Neuronal stem cell (in vitro differentiated cells): Measurements from ENCODE around the gene TUBB2B.

Experiments
- DNase-seq: peaks from one replicate; pipeline ENCODE4 v3.0.0-alpha.2; 2013; ENCODE audit warnings: low spot score
- H2AFZ ChIP-seq: one replicate; pipeline ENCODE4 v1.6.1; 2013; ENCODE audit warnings: mild to moderate bottlenecking, low read length, inconsistent platforms
- H2AK5ac ChIP-seq: 2 replicates; pipeline ENCODE4 v1.6.1; 2013; ENCODE audit warnings: low read depth, mild to moderate bottlenecking, inconsistent platforms, low read length, moderate library complexity, mixed read lengths
- H2BK120ac ChIP-seq: 2 replicates; pipeline ENCODE4 v1.6.1; 2013; ENCODE audit warnings: low read depth, mild to moderate bottlenecking, inconsistent platforms, low read length, moderate library complexity, mixed read lengths
- H2BK12ac ChIP-seq: one replicate; pipeline ENCODE4 v1.6.1; 2013; ENCODE audit warnings: low read length, inconsistent platforms
- H2BK15ac ChIP-seq: 2 replicates; pipeline ENCODE4 v1.6.1; 2013; ENCODE audit warnings: mild to moderate bottlenecking, low read length, inconsistent platforms, mixed read lengths
- H2BK5ac ChIP-seq: one replicate; pipeline ENCODE4 v1.6.1; 2013; ENCODE audit warnings: inconsistent platforms, mild to moderate bottlenecking, low read length, moderate library complexity
- H3K14ac ChIP-seq: one replicate; pipeline ENCODE4 v1.6.1; 2013; ENCODE audit warnings: low read length, inconsistent platforms
- H3K18ac ChIP-seq: 2 replicates; pipeline ENCODE4 v1.6.1; 2013; ENCODE audit warnings: low read length, inconsistent platforms
- H3K23ac ChIP-seq: 2 replicates; pipeline ENCODE4 v1.6.1; 2013; ENCODE audit warnings: low read depth, mild to moderate bottlenecking, mixed read lengths, low read length, inconsistent platforms; ENCODE audit not compliant: poor library complexity
- H3K27ac ChIP-seq: replicated peaks from 3 replicates; pipeline ENCODE4 v1.5.1; 2013; ENCODE audit warnings: low read length, inconsistent platforms
- H3K27me3 ChIP-seq, 3 experiments: 2 replicates each; pipeline ENCODE4 v1.6.1; 2013; ENCODE audit warnings: low read length in 3 of 3, mild to moderate bottlenecking in 2 of 3, inconsistent platforms in 1 of 3, low read depth in 1 of 3, mixed read lengths in 1 of 3, moderate library complexity in 1 of 3; ENCODE audit not compliant: control insufficient read depth in 3 of 3, insufficient read depth in 3 of 3
- H3K36me3 ChIP-seq, 2 donors: replicated peaks in 1 of 2; 2 replicates each; pipeline ENCODE4 v1.6.1; 2013; ENCODE audit warnings: low read length in 2 of 2; ENCODE audit not compliant: control insufficient read depth in 2 of 2, insufficient read depth in 2 of 2
- H3K4ac ChIP-seq: 2 replicates; pipeline ENCODE4 v1.6.1; 2013; ENCODE audit warnings: inconsistent platforms, mild to moderate bottlenecking, low read length, moderate library complexity
- H3K4me1 ChIP-seq, 2 donors: 1 replicate in 1 of 2; 2 replicates in 1 of 2; pipeline ENCODE4 v1.6.1; 2013; ENCODE audit warnings: low read length in 2 of 2, low read depth in 1 of 2; ENCODE audit not compliant: control insufficient read depth in 2 of 2, insufficient read depth in 1 of 2
- H3K4me2 ChIP-seq: one replicate; pipeline ENCODE4 v1.6.1; 2013; ENCODE audit warnings: mild to moderate bottlenecking, low read length, inconsistent platforms; ENCODE audit not compliant: insufficient read depth, poor library complexity, severe bottlenecking
- H3K4me3 ChIP-seq, 2 donors: 2 replicates each; pipeline ENCODE4 v1.5.1; 2013; ENCODE audit warnings: low read length in 2 of 2, mild to moderate bottlenecking in 2 of 2, inconsistent platforms in 1 of 2, moderate library complexity in 1 of 2
- H3K79me1 ChIP-seq: one replicate; pipeline ENCODE4 v1.6.1; 2013; ENCODE audit warnings: low read depth, mild to moderate bottlenecking, inconsistent platforms, low read length, moderate library complexity
- H3K9ac ChIP-seq: one replicate; pipeline ENCODE4 v1.6.1; 2013; ENCODE audit warnings: mild to moderate bottlenecking, low read depth, low read length, inconsistent platforms; ENCODE audit not compliant: poor library complexity
- H3K9me3 ChIP-seq, 2 donors: replicated peaks in 1 of 2; 2 replicates each; pipeline versions ENCODE3 to v1.6.1; 2013; ENCODE audit warnings: low read length in 2 of 2, mild to moderate bottlenecking in 2 of 2, inconsistent platforms in 1 of 2, low read depth in 1 of 2, mixed read lengths in 1 of 2, moderate library complexity in 1 of 2; ENCODE audit not compliant: control insufficient read depth in 2 of 2, insufficient read depth in 1 of 2
- H4K8ac ChIP-seq: one replicate; pipeline ENCODE4 v1.6.1; 2013; ENCODE audit warnings: low read depth, mild to moderate bottlenecking, inconsistent platforms, low read length, moderate library complexity
- H4K91ac ChIP-seq: one replicate; pipeline ENCODE4 v1.6.1; 2013; ENCODE audit warnings: low read length, low read depth, mild to moderate bottlenecking, inconsistent platforms; ENCODE audit not compliant: poor library complexity
- WGBS, 2 donors: extraction: QIAGEN DNeasy Blood & Tissue Kit; methylation state at CpG; one replicate each; pipeline ENCODE4 v1.1.7; 2013; ENCODE audit warnings: missing lambda C conversion rate in 2 of 2, mixed read lengths in 1 of 2; ENCODE audit not compliant: insufficient read length in 2 of 2, insufficient replicate concordance in 1 of 2; ENCODE audit errors: extremely low coverage in 2 of 2; 5-methylcytosine and 5-hydroxymethylcytosine counted together

Gene TUBB2B

GRCh38 chr6:3258720-3259490 lies 31.5 kb upstream of the TUBB2B start, which contains the start of gene PSMG4:
PSMG4 (plus strand) TSS chr6:3258947; CDS start chr6:3259023, 76 bp downstream.
- no peak within 1 kb of the TSS for H4K8ac ChIP-seq
- H3K18ac ChIP-seq = peak within 1 kb of the TSS; percentile 86
- H2BK15ac ChIP-seq = no peak within 1 kb of the TSS
- peaks cover 0 to 3% (median 0%) of the 10 kb centered on the region in 3 experiments for H3K27me3 ChIP-seq
- peaks cover 0 to 10% of the 10 kb centered on the region in 2 donors for H3K4me1 ChIP-seq
- peak within 1 kb of the TSS; percentile 90 for H3K4me2 ChIP-seq
- peak within 1 kb of the TSS; percentile 62 for H2AK5ac ChIP-seq
- H3K36me3 ChIP-seq = peaks cover 5 to 33% of the 10 kb centered on the region in 2 donors
- no peak within 1 kb of the TSS for H2BK12ac ChIP-seq
- H3K4me3 ChIP-seq = peak within 1 kb of the TSS; percentile 94 to 100
- no peak within 1 kb of the TSS for H3K4ac ChIP-seq
- H4K91ac ChIP-seq = no peak within 1 kb of the TSS
- peaks cover 10% of the 10 kb centered on the region for H3K79me1 ChIP-seq
- H3K23ac ChIP-seq = peak within 1 kb of the TSS; percentile 9
- DNase-seq = peak; percentile 87
- WGBS, 2 donors = no CpG with 5 or more reads among the region's 80 CpGs
- H3K9me3 ChIP-seq = no peaks in the 10 kb centered on the region
- peak within 1 kb of the TSS; percentile 97 for H3K9ac ChIP-seq
- no peak within 1 kb of the TSS for H3K27ac ChIP-seq
- no peak within 1 kb of the TSS for H2BK5ac ChIP-seq
- H2AFZ ChIP-seq = peak within 1 kb of the TSS; percentile 95
- H3K14ac ChIP-seq = no peak within 1 kb of the TSS
- peak within 1 kb of the TSS; percentile 69 for H2BK120ac ChIP-seq

- Histone ChIP-seq H2AK5ac (no peak overlapping the region), H2BK15ac (no peak overlapping the region), H2BK12ac (no peak overlapping the region), H3K14ac (no peak overlapping the region), H3K27me3 (peaks cover 0 to 3% (median 0%) of the 10 kb centered on the region in 3 experiments), H2BK120ac (no peak overlapping the region), H2BK5ac (no peak overlapping the region), H3K18ac (peak overlapping the region; percentile 25), H3K36me3 (peaks cover under 1 to 26% of the 10 kb centered on the region in 2 donors), H3K79me1 (peaks cover 8% of the 10 kb centered on the region), H3K9me3 (no peaks in the 10 kb centered on the region), H4K8ac (no peak overlapping the region), H4K91ac (no peak overlapping the region), H3K4ac (no peak overlapping the region), H3K4me2 (no peak overlapping the region), H2AFZ (peak overlapping the region; percentile 76), H3K4me1 (peaks cover 0 to 10% of the 10 kb centered on the region in 2 donors), H3K27ac (no peak overlapping the region), H3K4me3 (peak overlapping the region in 1 of 2 donors; percentile 100), H3K23ac (no peak overlapping the region), H3K9ac (no peak overlapping the region)
- WGBS, 2 donors = no CpG with 5 or more reads among the region's 12 CpGs
- DNase-seq = no peak
These were observed 30.7 kb upstream of the TUBB2B start for GRCh38 chr6:3258201-3258600.

- H2BK12ac ChIP-seq = no peak overlapping the region
- no peak overlapping the region for H3K4me3 ChIP-seq
- no peak overlapping the region for H3K18ac ChIP-seq
- H2AFZ ChIP-seq = no peak overlapping the region
- no peak overlapping the region for H2AK5ac ChIP-seq
- no CpG with 5 or more reads among the region's 40 CpGs for whole genome bisulfite sequencing, 2 donors
- no peak overlapping the region for H3K23ac ChIP-seq
- H3K36me3 ChIP-seq = no peaks in the 10 kb centered on the region
- peaks cover 0 to 3% (median 0%) of the 10 kb centered on the region in 3 experiments for H3K27me3 ChIP-seq
- no peak overlapping the region for H3K27ac ChIP-seq
- H4K8ac ChIP-seq = no peak overlapping the region
- H4K91ac ChIP-seq = no peak overlapping the region
- peaks cover 7 to 25% of the 10 kb centered on the region in 2 donors for H3K4me1 ChIP-seq
- H3K4ac ChIP-seq = no peak overlapping the region
- no peak overlapping the region for H3K4me2 ChIP-seq
- no peaks in the 10 kb centered on the region for H3K79me1 ChIP-seq
- no peak for DNase-seq
- no peak overlapping the region for H2BK120ac ChIP-seq
- no peak overlapping the region for H3K14ac ChIP-seq
- H2BK5ac ChIP-seq = no peak overlapping the region
- peak overlapping the region; percentile 7 for H3K9ac ChIP-seq
- H2BK15ac ChIP-seq = no peak overlapping the region
- H3K9me3 ChIP-seq = no peaks in the 10 kb centered on the region
These were observed 26.1 kb upstream of the TUBB2B start for GRCh38 chr6:3253597-3253961.

- Histone ChIP-seq H3K79me1 (no peaks in the 10 kb centered on the region), H3K14ac (no peak overlapping the region), H3K23ac (no peak overlapping the region), H3K4me2 (no peak overlapping the region), H3K27me3 (peaks cover 0 to 3% (median 0%) of the 10 kb centered on the region in 3 experiments), H2BK5ac (no peak overlapping the region), H2BK12ac (no peak overlapping the region), H4K91ac (no peak overlapping the region), H2BK15ac (no peak overlapping the region), H3K4me1 (peaks cover 12 to 24% of the 10 kb centered on the region in 2 donors), H3K18ac (no peak overlapping the region), H3K27ac (no peak overlapping the region), H3K4ac (no peak overlapping the region), H3K9ac (peak overlapping the region; percentile 7), H3K36me3 (no peaks in the 10 kb centered on the region), H3K4me3 (no peak overlapping the region), H2BK120ac (no peak overlapping the region), H3K9me3 (no peaks in the 10 kb centered on the region), H4K8ac (no peak overlapping the region), H2AFZ (no peak overlapping the region), H2AK5ac (peak overlapping the region; percentile 16)
- DNase-seq = no peak
- no CpG with 5 or more reads among the region's 22 CpGs for WGBS, 2 donors
These were observed 25.6 kb upstream of the TUBB2B start for GRCh38 chr6:3252861-3253596.
